ENCODE results near the gene TBPL1.
"Not testable (repeated sequence)": the region's sequence is repeated elsewhere in the genome, so short reads cannot be mapped to it uniquely, and the experiment has no call there.

TBPL1 gene

GRCh38 chr6:133953634-133954415 lies 801 bp downstream of the TBPL1 start:
- DNase-seq: no peak

GRCh38 chr6:133954657-133955576 lies 1.9 kb downstream of the TBPL1 start:
- DNase-seq: no peak

- no peak for DNase-seq
These were observed 2.8 kb downstream of the TBPL1 start for GRCh38 chr6:133955582-133956415.

GRCh38 chr6:133956416-133957049 lies 3.5 kb downstream of the TBPL1 start:
- DNase-seq: no peak

GRCh38 chr6:133957227-133957626 lies 4.2 kb downstream of the TBPL1 start:
- DNase-seq: no peak

GRCh38 chr6:133957780-133958242 lies 4.8 kb downstream of the TBPL1 start:
- no peak for DNase-seq

- no peak for DNase-seq
These were observed 5.8 kb downstream of the TBPL1 start for GRCh38 chr6:133958791-133959190.

- no peak for DNase-seq
These were observed 6.8 kb downstream of the TBPL1 start for GRCh38 chr6:133959667-133960368.

GRCh38 chr6:133961831-133962230 lies 8.8 kb downstream of the TBPL1 start:
- DNase-seq: no peak

- DNase-seq: no peak
These were observed 11.0 kb downstream of the TBPL1 start for GRCh38 chr6:133964052-133964451.

- DNase-seq: no peak
These were observed 11.7 kb downstream of the TBPL1 start for GRCh38 chr6:133964702-133965101.

GRCh38 chr6:133965817-133966360 lies 12.9 kb downstream of the TBPL1 start:
- no peak for DNase-seq

GRCh38 chr6:133966654-133967329 lies 13.8 kb downstream of the TBPL1 start:
- DNase-seq: no peak

- DNase-seq: no peak
These were observed 14.3 kb downstream of the TBPL1 start for GRCh38 chr6:133967347-133967746.

GRCh38 chr6:133967835-133968234 lies 14.8 kb downstream of the TBPL1 start:
- not testable (repeated sequence) for DNase-seq

GRCh38 chr6:133969285-133969920 lies 16.4 kb downstream of the TBPL1 start:
- DNase-seq: no peak

GRCh38 chr6:133969921-133970295 lies 16.9 kb downstream of the TBPL1 start:
- no peak for DNase-seq

- no peak for DNase-seq
These were observed 18.8 kb downstream of the TBPL1 start for GRCh38 chr6:133971861-133972260.

- no peak for DNase-seq
These were observed 19.4 kb downstream of the TBPL1 start for GRCh38 chr6:133972388-133972787.

Data from amniotic stem cell (primary cell).